ENCODE measurements around the gene EXOC4. TPM values are rescaled to one million over a fixed set of nuclear protein-coding genes. Genes with fewer than 3 reads are reported as not detected.

The EXOC4 gene
- polyA plus RNA-seq, 2 donors, result 11.1 to 19.0 TPM

DNA sequence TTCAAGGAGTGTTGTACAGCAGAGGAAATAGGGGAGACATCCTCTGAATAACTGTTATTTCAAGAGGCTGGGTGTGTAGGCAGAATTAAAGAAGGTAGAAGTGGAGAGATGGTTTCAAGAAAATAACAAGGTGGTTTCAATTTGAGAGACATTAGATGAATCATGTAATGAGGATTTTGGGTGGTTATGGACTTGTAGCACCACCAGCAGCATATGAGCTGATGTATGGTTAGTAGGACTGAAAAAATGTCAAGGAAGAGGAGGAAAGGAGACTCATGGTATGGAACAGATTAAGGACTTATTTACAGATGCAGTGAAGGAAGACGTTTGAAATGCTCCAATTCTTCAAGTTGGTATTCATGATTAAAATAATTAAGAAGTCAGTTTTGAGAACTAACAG lies 166.2 kb downstream of the EXOC4 start:
- Histone ChIP-seq H3K27ac (ENCODE audit: low read depth in 2 of 2, low read length in 1 of 2) (no peak overlapping the region), H3K4me1 (ENCODE audit: control insufficient read depth in 2 of 2, insufficient read depth in 2 of 2, low read length in 1 of 2) (no peaks in the 10 kb centered on the region), H3K36me3 (ENCODE audit: control insufficient read depth in 2 of 2, insufficient read depth in 2 of 2, low read length in 1 of 2) (no peaks in the 10 kb centered on the region), H3K9me3 (ENCODE audit: control insufficient read depth in 2 of 2, insufficient read depth in 1 of 2, low read depth in 1 of 2, low read length in 1 of 2) (no peaks in the 10 kb centered on the region), H3K4me3 (ENCODE audit: low read depth in 1 of 2, low read length in 2 of 2) (no peak overlapping the region), H3K27me3 (ENCODE audit: control insufficient read depth in 1 of 2, insufficient read depth in 2 of 2, low read length in 2 of 2) (no peaks in the 10 kb centered on the region)
- WGBS, 2 donors, result 49 to 61% methylated on average over 1 of the region's 1 CpG

DNA sequence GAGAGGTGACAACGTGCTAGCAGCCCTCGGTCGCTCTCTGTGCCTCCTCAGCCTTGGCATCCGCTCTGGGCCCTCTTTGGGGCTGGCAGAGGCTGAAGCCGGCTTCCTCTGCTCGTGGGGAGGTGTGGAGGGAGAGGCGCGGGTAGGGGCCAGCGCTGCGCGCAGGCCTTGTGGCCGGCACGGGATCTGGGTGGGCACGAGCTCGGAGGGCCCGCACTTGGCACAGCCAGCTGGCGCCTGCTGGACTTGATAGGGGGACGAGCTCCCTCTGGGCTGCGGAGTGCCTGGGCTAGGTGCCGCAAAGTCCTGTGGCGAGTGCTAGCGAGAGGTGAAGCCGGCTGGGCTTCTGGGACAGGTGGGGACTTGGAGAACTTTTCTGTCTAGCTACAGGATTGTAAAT lies 170.7 kb downstream of the EXOC4 start:
- Histone ChIP-seq H3K9me3 (ENCODE audit: control insufficient read depth in 2 of 2, insufficient read depth in 1 of 2, low read depth in 1 of 2, low read length in 1 of 2) (no peaks in the 10 kb centered on the region), H3K27me3 (ENCODE audit: control insufficient read depth in 1 of 2, insufficient read depth in 2 of 2, low read length in 2 of 2) (no peaks in the 10 kb centered on the region), H3K27ac (ENCODE audit: low read depth in 2 of 2, low read length in 1 of 2) (no peak overlapping the region), H3K4me3 (ENCODE audit: low read depth in 1 of 2, low read length in 2 of 2) (no peak overlapping the region), H3K36me3 (ENCODE audit: control insufficient read depth in 2 of 2, insufficient read depth in 2 of 2, low read length in 1 of 2) (peaks cover 0 to 3% of the 10 kb centered on the region in 2 donors), H3K4me1 (ENCODE audit: control insufficient read depth in 2 of 2, insufficient read depth in 2 of 2, low read length in 1 of 2) (no peaks in the 10 kb centered on the region)
- 96 to 97% methylated on average over 23 of the region's 23 CpGs for WGBS, 2 donors

- H3K4me1 ChIP-seq (ENCODE audit: control insufficient read depth in 2 of 2, insufficient read depth in 2 of 2, low read length in 1 of 2), result no peaks in the 10 kb centered on the region
- H3K9me3 ChIP-seq (ENCODE audit: control insufficient read depth in 2 of 2, insufficient read depth in 1 of 2, low read depth in 1 of 2, low read length in 1 of 2), result no peaks in the 10 kb centered on the region
- no peaks in the 10 kb centered on the region for H3K27me3 ChIP-seq (ENCODE audit: control insufficient read depth in 1 of 2, insufficient read depth in 2 of 2, low read length in 2 of 2)
- WGBS, 2 donors, result 91 to 92% methylated on average over 2 of the region's 2 CpGs
- H3K27ac ChIP-seq (ENCODE audit: low read depth in 2 of 2, low read length in 1 of 2), result no peak overlapping the region
- no peak overlapping the region for H3K4me3 ChIP-seq (ENCODE audit: low read depth in 1 of 2, low read length in 2 of 2)
- peaks cover 0 to 3% of the 10 kb centered on the region in 2 donors for H3K36me3 ChIP-seq (ENCODE audit: control insufficient read depth in 2 of 2, insufficient read depth in 2 of 2, low read length in 1 of 2)
Measured at GRCh38 chr7:133428326-133428725, 175.4 kb downstream of the EXOC4 start.

GRCh38 chr7:133428876-133429275 lies 176.0 kb downstream of the EXOC4 start:
- Histone ChIP-seq H3K4me1 (ENCODE audit: control insufficient read depth in 2 of 2, insufficient read depth in 2 of 2, low read length in 1 of 2) (no peaks in the 10 kb centered on the region), H3K4me3 (ENCODE audit: low read depth in 1 of 2, low read length in 2 of 2) (no peak overlapping the region), H3K36me3 (ENCODE audit: control insufficient read depth in 2 of 2, insufficient read depth in 2 of 2, low read length in 1 of 2) (peaks cover 0 to 3% of the 10 kb centered on the region in 2 donors), H3K9me3 (ENCODE audit: control insufficient read depth in 2 of 2, insufficient read depth in 1 of 2, low read depth in 1 of 2, low read length in 1 of 2) (no peaks in the 10 kb centered on the region), H3K27me3 (ENCODE audit: control insufficient read depth in 1 of 2, insufficient read depth in 2 of 2, low read length in 2 of 2) (no peaks in the 10 kb centered on the region), H3K27ac (ENCODE audit: low read depth in 2 of 2, low read length in 1 of 2) (no peak overlapping the region)
- 78 to 84% methylated on average over 3 of the region's 3 CpGs for WGBS, 2 donors

DNA sequence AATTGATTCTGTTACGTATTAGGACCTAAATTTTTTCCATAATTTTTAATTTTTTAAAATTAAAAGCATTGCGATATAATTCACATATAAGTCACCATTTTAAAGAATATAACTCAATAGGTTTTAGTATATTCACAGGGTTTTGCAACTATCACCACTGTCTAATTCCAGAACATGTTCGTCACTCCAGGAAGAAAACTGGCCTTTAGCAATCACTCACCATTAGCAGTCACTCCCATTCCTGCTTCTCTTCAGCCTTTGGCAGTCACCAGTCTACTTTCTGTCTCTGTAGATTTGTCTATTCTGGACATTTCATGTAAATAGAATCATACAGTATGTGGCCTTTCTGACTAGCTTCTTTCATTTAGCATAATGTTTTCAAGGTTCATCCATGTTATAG lies 176.5 kb downstream of the EXOC4 start:
- 88 to 91% methylated on average over 3 of the region's 3 CpGs for WGBS, 2 donors

DNA sequence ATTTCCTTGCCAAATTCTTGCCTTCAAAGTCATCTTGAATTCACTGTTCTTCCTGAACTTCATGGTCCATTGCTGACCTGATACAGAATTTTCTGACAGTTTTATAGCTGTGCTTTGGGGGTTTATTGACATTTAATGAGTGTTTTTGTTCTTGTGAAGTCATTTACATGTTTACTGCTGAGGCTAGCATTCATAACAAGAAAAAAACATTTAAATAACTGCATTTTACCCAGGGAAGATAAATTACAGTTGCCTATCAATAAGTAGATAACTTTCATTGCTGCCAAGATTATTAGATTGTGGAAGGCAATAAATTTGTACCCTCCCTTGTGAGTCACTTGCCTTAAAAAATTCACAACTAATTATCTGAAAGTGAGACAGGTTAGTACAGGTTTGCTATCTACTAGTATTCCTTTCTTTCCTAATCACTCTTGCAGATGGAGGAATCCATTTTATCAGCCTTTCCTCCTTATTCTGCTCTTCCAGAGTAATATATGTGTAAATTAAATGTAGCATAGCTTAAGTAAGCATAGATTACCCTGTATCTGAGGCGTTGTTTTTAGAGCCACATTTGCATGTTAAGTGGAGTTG lies 178.4 kb downstream of the EXOC4 start:
- Histone ChIP-seq H3K4me1 (ENCODE audit: control insufficient read depth in 2 of 2, insufficient read depth in 2 of 2, low read length in 1 of 2) (no peaks in the 10 kb centered on the region), H3K27me3 (ENCODE audit: control insufficient read depth in 1 of 2, insufficient read depth in 2 of 2, low read length in 2 of 2) (no peaks in the 10 kb centered on the region), H3K27ac (ENCODE audit: low read depth in 2 of 2, low read length in 1 of 2) (no peak overlapping the region), H3K36me3 (ENCODE audit: control insufficient read depth in 2 of 2, insufficient read depth in 2 of 2, low read length in 1 of 2) (no peaks in the 10 kb centered on the region), H3K9me3 (ENCODE audit: control insufficient read depth in 2 of 2, insufficient read depth in 1 of 2, low read depth in 1 of 2, low read length in 1 of 2) (no peaks in the 10 kb centered on the region), H3K4me3 (ENCODE audit: low read depth in 1 of 2, low read length in 2 of 2) (no peak overlapping the region)
- WGBS, 2 donors, result 74 to 82% methylated on average over 1 of the region's 1 CpG

More for the DNA sequence above, 176.5 kb downstream of the EXOC4 start:
- Histone ChIP-seq H3K9me3 (ENCODE audit: control insufficient read depth in 2 of 2, insufficient read depth in 1 of 2, low read depth in 1 of 2, low read length in 1 of 2) (no peaks in the 10 kb centered on the region), H3K36me3 (ENCODE audit: control insufficient read depth in 2 of 2, insufficient read depth in 2 of 2, low read length in 1 of 2) (peaks cover 0 to 3% of the 10 kb centered on the region in 2 donors), H3K4me3 (ENCODE audit: low read depth in 1 of 2, low read length in 2 of 2) (no peak overlapping the region), H3K4me1 (ENCODE audit: control insufficient read depth in 2 of 2, insufficient read depth in 2 of 2, low read length in 1 of 2) (no peaks in the 10 kb centered on the region), H3K27ac (ENCODE audit: low read depth in 2 of 2, low read length in 1 of 2) (peak overlapping the region in 1 of 2 donors; percentile 42), H3K27me3 (ENCODE audit: control insufficient read depth in 1 of 2, insufficient read depth in 2 of 2, low read length in 2 of 2) (no peaks in the 10 kb centered on the region)

- WGBS, 2 donors, result 90 to 94% methylated on average over 4 of the region's 4 CpGs
- Histone ChIP-seq H3K9me3 (ENCODE audit: control insufficient read depth in 2 of 2, insufficient read depth in 1 of 2, low read depth in 1 of 2, low read length in 1 of 2) (no peaks in the 10 kb centered on the region), H3K36me3 (ENCODE audit: control insufficient read depth in 2 of 2, insufficient read depth in 2 of 2, low read length in 1 of 2) (no peaks in the 10 kb centered on the region)
Measured at GRCh38 chr7:133433165-133433812, 180.4 kb downstream of the EXOC4 start.

GRCh38 chr7:133434246-133434865 lies 181.5 kb downstream of the EXOC4 start:
- Histone ChIP-seq H3K36me3 (ENCODE audit: control insufficient read depth in 2 of 2, insufficient read depth in 2 of 2, low read length in 1 of 2) (no peaks in the 10 kb centered on the region), H3K4me3 (ENCODE audit: low read depth in 1 of 2, low read length in 2 of 2) (no peak overlapping the region), H3K27me3 (ENCODE audit: control insufficient read depth in 1 of 2, insufficient read depth in 2 of 2, low read length in 2 of 2) (no peaks in the 10 kb centered on the region), H3K27ac (ENCODE audit: low read depth in 2 of 2, low read length in 1 of 2) (no peak overlapping the region), H3K9me3 (ENCODE audit: control insufficient read depth in 2 of 2, insufficient read depth in 1 of 2, low read depth in 1 of 2, low read length in 1 of 2) (no peaks in the 10 kb centered on the region), H3K4me1 (ENCODE audit: control insufficient read depth in 2 of 2, insufficient read depth in 2 of 2, low read length in 1 of 2) (no peaks in the 10 kb centered on the region)
- 51 to 61% methylated on average over 3 of the region's 3 CpGs for WGBS, 2 donors

More at GRCh38 chr7:133433165-133433812, 180.4 kb downstream of the EXOC4 start:
- Histone ChIP-seq H3K27ac (ENCODE audit: low read depth in 2 of 2, low read length in 1 of 2) (no peak overlapping the region), H3K4me3 (ENCODE audit: low read depth in 1 of 2, low read length in 2 of 2) (no peak overlapping the region), H3K4me1 (ENCODE audit: control insufficient read depth in 2 of 2, insufficient read depth in 2 of 2, low read length in 1 of 2) (no peaks in the 10 kb centered on the region), H3K27me3 (ENCODE audit: control insufficient read depth in 1 of 2, insufficient read depth in 2 of 2, low read length in 2 of 2) (no peaks in the 10 kb centered on the region)

GRCh38 chr7:133436014-133436428 lies 183.1 kb downstream of the EXOC4 start:
- Histone ChIP-seq H3K36me3 (ENCODE audit: control insufficient read depth in 2 of 2, insufficient read depth in 2 of 2, low read length in 1 of 2) (no peaks in the 10 kb centered on the region), H3K9me3 (ENCODE audit: control insufficient read depth in 2 of 2, insufficient read depth in 1 of 2, low read depth in 1 of 2, low read length in 1 of 2) (no peaks in the 10 kb centered on the region), H3K4me3 (ENCODE audit: low read depth in 1 of 2, low read length in 2 of 2) (no peak overlapping the region), H3K27ac (ENCODE audit: low read depth in 2 of 2, low read length in 1 of 2) (no peak overlapping the region), H3K4me1 (ENCODE audit: control insufficient read depth in 2 of 2, insufficient read depth in 2 of 2, low read length in 1 of 2) (no peaks in the 10 kb centered on the region), H3K27me3 (ENCODE audit: control insufficient read depth in 1 of 2, insufficient read depth in 2 of 2, low read length in 2 of 2) (no peaks in the 10 kb centered on the region)
- WGBS, 2 donors, result 32 to 40% methylated on average over 3 of the region's 3 CpGs
